Activated CD4-positive, alpha-beta T cell treated with anti-CD3 and anti-CD28 coated beads, Interleukin-2, amount 10 ng/mL, durations not matched to agents 24 days and 14 days (primary cell): ENCODE data around the gene DNAI4. TPM values are rescaled to one million over a fixed set of nuclear protein-coding genes. Genes with fewer than 3 reads are reported as not detected.

Source experiments
- total RNA-seq: library from RNA; stranded (reverse); gene quantifications from 2 replicates; pipeline ENCODE4 v1.2.3, GENCODE V29; 2022

DNAI4 gene
- total RNA-seq, 1 donor from 2014 or later, result 0.26 TPM

Other genes with a start within 250 kb of the DNAI4 start
- gene DYNLT5, start 172.4 kb downstream of the DNAI4 start, total RNA-seq, result not detected in 2 replicates
- gene INSL5, start 123.6 kb downstream of the DNAI4 start, total RNA-seq, result not detected in 2 replicates
- 51.8 and 54.9 TPM in 2 replicates for gene MIER1, start 134 bp upstream of the DNAI4 start, total RNA-seq
- gene SLC35D1, start 129.3 kb upstream of the DNAI4 start, total RNA-seq, result 15.9 and 16.1 TPM in 2 replicates
- gene C1orf141, start 210.1 kb upstream of the DNAI4 start, total RNA-seq, result not detected in 2 replicates
- gene IL23R, start 241.6 kb upstream of the DNAI4 start, total RNA-seq, result 3.1 and 3.8 TPM in 2 replicates